GM21717 (cell line): ENCODE measurements around the gene CRYBG2.
"Not testable (repeated sequence)": the region's sequence is repeated elsewhere in the genome, so short reads cannot be mapped to it uniquely, and the experiment has no call there.

ENCODE experiments used
- ATAC-seq: cut with Tn5 transposase; IDR thresholded peaks from one replicate; pipeline ENCODE4 v1.9.1; 2021; ENCODE audit warnings: mild to moderate bottlenecking, moderate library complexity; ENCODE audit not compliant: unreplicated experiment

CRYBG2 gene

GRCh38 chr1:26322042-26322331, 31.9 kb downstream of the CRYBG2 start:
- no peak for ATAC-seq

- no peak for ATAC-seq
These were observed 32.5 kb downstream of the CRYBG2 start for GRCh38 chr1:26321315-26322041.

- ATAC-seq = no peak
These were observed 33.0 kb downstream of the CRYBG2 start for GRCh38 chr1:26320896-26321295.

- ATAC-seq = no peak
These were observed 35.4 kb downstream of the CRYBG2 start for GRCh38 chr1:26318338-26319064.

- ATAC-seq = peak; percentile 38
These were observed 36.2 kb downstream of the CRYBG2 start, which contains the start of gene CD52 for GRCh38 chr1:26317612-26318337. Gene CD52, plus strand, starts transcription at chr1:26317958. Its CDS starts 60 bp downstream, at chr1:26318018.

- ATAC-seq = no peak
These were observed 36.8 kb downstream of the CRYBG2 start for GRCh38 chr1:26317146-26317545.

GRCh38 chr1:26315874-26316850, 37.8 kb downstream of the CRYBG2 start:
- no peak for ATAC-seq

- ATAC-seq = no peak
These were observed 39.4 kb downstream of the CRYBG2 start for GRCh38 chr1:26314501-26314900.

- not testable (repeated sequence) for ATAC-seq
These were observed 45.7 kb downstream of the CRYBG2 start for GRCh38 chr1:26307966-26308899.

GRCh38 chr1:26307363-26307781, 46.6 kb downstream of the CRYBG2 start:
- no peak for ATAC-seq

- peak; percentile 95 for ATAC-seq
These were observed 47.4 kb downstream of the CRYBG2 start, which contains the start of gene UBXN11 for GRCh38 chr1:26306290-26307229. Gene UBXN11, minus strand, starts transcription at chr1:26306636. Its CDS starts 3,753 bp downstream, at chr1:26302883.

GRCh38 chr1:26305667-26306289, 48.2 kb downstream of the CRYBG2 start:
- ATAC-seq = peak; percentile 3

GRCh38 chr1:26302733-26303405, 51.1 kb downstream of the CRYBG2 start:
- ATAC-seq = no peak

- no peak for ATAC-seq
These were observed 53.2 kb downstream of the CRYBG2 start for GRCh38 chr1:26300578-26301275.

GRCh38 chr1:26297791-26298124, 56.2 kb downstream of the CRYBG2 start:
- no peak for ATAC-seq

GRCh38 chr1:26297057-26297790, 56.7 kb downstream of the CRYBG2 start:
- ATAC-seq = no peak
